Tongue (tissue), 2 donors: ENCODE measurements around the gene INPP5F. TPM values are rescaled to one million over a fixed set of nuclear protein-coding genes. Genes with fewer than 3 reads are reported as not detected.
"Not testable (repeated sequence)": the region's sequence is repeated elsewhere in the genome, so short reads cannot be mapped to it uniquely, and the experiment has no call there.

Experiments
- DNase-seq: peaks from one replicate; pipeline ENCODE4 v3.0.0-alpha.2; 2015
- total RNA-seq: library from RNA; depleted of rRNA; stranded (reverse); fragments of >200 nt; gene quantifications from one replicate; pipeline ENCODE4 v1.2.3, GENCODE V29; 2014

Gene INPP5F
- total RNA-seq, 1 donor from 2014 or later: 24.6 TPM

DNA sequence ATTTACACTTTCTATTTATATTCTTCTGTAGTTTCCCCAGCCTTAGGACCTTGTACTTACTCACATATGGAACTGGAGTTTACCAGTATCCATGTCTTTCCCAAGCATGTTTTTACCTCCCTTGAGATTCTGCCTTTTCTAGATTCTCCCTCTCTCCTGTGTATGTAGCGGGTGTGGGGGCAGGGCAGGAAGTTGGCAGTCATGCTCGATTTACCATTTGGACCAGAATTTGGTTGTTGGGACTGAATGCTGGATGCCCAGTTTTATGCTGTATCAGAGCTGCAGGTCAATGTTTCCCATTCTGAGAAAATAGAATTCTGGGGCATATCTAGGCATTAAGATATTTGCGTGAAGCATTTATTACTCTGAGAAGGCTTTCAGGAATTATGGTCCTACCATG, 14.2 kb downstream of the INPP5F start:
- no peak for DNase-seq

DNA sequence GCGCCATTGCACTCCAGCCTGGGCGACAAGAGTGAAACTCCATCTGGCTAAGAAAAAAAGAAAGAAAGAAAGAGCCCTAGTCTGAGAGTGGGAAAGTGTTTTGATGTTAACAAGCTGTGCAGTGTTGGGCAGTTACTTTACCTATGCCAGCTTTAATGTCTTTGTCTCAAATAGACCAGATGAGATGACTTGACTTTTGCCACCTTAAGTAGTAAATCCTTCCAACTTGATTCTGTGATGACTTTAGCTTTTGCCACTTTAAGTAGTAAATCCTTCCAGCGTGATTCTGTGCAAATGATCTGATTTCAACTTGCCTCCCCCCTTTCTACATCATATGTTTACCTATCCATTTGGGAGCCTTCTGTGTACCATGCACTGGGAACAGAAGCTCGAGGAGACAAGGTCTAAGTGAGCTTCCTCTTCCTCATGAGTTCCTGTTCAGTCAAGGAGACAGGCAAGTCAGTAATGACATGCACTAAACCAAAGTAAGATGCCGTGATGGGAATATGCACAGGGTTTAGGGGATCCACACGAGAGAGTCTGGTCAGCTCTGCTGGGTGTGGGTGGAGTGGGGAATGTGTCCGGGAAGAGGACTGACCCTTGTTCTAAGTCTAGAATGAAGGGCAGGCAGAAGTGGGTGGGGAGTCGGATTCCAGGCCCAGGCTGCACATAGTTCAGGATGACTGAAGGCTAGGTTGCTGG, 17.2 kb downstream of the INPP5F start:
- peak; percentile 36 for DNase-seq

DNA sequence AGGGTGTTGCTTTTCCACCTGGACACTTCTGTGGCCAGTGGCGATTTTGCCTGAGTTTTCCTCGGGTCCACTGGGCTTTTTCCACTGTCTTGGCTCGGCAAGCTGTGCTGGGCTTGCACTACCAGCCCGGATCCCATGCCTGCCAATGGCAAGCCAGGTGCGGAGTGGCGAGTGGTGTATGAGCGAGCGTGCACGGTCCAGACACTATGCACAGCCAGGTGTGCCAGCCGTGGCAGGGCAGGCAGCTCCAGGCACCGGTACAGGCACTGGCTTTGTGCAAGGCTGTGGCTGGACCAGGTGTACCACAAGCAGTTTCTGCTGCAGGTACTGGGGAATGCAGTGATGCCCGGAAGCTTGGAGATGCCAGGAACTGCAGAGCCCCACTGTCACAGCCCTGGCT, 22.1 kb downstream of the INPP5F start:
- DNase-seq: no peak

DNA sequence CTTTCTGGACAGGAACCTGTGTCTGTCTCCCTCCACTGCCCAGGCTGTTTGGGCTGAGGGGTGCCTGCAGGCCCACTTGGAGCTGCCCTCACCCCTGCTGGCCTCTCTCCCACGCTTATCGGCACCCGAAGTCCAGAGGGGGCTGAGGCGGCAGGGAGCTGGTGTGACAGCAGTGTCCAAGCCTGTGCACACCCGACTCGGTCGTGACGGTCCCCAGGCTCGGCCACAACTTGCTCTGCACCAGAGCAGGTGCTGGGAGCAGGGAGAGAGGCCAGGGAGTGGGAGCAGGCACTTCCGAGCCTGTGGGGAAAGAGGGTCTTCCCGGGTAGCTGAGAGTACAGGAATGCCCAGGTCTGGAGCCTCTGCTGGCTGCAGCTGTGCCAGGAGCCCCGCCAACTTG, 23.0 kb downstream of the INPP5F start:
- DNase-seq: no peak

DNA sequence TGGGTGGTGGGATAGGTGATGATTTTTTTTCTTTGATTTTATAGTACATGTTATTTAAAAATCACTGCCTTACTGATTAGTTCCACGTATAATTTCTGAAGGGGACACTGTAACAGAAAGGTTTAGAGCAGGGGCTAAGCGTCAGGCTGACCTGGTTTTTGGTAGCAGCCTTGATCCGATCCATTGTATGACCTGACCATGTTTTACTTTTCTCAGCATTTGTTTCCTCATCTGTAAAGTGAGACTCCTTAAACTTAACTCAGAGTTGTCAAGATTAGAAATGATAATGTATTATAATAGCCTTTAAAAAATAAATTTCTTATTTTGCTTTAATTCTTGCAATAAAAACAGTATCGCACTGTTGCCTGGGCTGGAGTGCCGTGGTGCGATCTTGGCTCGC, 23.6 kb downstream of the INPP5F start:
- DNase-seq: no peak

DNA sequence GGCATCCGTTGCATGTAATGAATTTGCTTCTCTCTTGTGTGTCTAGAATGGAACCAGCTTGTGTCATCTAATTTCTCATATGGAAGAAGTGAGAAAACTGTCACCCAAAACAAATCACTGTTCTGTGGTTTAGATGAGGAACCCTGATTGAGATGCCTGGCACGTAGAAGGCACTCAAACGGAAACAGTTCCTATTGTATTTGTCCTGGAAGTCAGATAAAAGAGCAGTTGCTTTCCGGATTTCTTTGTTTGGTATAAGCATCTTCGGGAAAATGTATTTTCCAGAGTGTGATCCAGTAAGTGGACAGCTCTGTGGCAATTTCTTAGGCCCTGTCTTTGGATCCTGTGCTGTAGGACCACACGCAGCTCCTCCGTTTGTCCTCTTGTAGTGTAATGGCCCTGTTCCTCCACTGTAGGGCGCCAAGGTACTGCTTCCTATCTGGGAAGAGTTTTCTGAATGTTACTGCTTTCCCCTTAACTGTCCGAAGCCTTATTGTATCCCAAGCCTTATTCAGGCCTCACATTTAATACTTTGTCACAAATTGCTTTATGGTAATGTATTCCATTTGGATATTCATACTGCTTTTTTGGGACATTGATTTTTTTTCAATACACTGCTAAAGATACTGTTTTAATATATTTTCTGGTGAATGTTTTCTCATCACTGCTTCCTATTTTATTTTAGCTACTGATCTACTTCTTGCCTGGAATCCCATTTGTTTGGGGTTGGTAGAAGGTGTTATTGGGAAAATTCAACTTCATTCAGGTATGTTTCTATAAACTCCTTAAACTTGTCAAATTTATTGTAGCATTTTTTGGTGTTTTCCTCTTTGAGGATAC, 24.8 kb downstream of the INPP5F start:
- peak; percentile 86 for DNase-seq

DNA sequence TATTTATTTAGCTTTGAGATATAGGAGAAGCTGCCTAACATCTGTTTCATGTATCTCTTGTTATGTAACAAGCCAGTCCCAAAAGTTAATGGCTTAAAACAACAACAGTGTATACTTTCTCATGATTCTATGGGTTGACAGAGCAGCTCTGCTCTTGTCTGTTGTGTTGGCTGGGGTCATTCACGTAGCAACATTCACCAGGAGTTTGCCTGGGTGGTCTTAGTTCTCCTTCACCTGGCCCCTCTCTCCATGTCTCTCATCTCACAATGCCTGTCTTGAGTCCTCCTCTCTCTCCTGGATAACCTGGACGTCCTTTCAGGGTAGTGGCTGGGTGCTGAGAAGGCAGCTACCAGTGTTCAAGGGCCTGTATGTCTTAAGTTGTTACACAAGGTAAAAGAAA, 27.5 kb downstream of the INPP5F start:
- DNase-seq: no peak

DNA sequence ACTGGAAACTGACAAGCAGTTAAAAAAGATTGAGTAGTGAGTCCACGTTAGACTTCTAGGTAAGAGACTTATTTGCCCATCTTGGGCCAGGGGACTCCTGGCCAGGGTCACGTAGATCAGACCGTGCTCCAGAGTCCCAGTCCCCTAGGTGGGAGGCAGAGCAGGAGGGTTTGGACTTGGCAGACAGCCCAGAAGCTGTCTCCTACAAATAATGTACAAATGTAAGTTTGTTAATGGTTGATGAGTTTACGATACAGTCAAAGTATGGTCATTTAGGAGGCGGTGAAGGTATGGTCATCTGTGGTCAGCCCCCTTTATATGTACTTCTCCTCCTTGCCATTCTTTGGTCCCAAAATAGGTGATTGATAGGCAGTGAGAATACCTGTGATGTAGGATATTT, 28.2 kb downstream of the INPP5F start:
- DNase-seq: no peak

DNA sequence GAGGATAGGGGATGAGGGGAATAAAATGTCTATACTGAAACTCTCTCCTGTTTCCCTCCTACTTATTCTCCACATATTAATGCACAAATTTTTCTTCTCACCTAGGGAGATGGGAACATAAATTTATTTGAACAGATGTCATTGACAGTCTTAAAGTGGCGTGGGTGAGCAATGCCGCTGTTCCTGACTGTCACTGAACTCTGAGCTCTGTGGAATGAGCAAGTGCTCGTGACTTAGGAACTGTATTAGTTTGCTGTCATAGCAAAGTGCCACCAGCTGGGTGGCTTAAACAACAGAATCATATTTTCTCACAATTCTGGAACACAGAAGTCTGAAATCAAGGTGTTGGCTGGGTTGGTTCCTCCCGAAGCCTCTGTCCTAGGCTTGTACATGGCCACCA, 29.1 kb downstream of the INPP5F start:
- peak; percentile 16 for DNase-seq

DNA sequence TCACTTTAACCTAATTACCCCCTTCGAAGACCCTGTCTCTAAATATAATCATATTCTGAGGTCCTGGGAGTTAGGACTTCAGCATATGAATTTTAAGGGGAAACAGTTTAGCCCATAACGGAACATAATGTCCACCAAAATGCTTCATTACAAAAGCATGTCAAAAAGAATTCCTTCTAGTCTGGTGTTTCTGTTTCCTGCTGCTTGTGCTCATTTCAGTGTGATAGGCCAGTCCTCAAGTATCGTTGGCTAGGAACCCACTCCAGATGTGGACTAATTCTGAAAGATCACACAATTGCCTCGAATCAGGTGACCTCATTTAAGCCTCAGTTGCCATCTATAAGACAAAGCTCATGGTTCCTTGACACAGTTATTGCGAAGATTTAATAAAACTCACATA, 29.6 kb downstream of the INPP5F start:
- no peak for DNase-seq

DNA sequence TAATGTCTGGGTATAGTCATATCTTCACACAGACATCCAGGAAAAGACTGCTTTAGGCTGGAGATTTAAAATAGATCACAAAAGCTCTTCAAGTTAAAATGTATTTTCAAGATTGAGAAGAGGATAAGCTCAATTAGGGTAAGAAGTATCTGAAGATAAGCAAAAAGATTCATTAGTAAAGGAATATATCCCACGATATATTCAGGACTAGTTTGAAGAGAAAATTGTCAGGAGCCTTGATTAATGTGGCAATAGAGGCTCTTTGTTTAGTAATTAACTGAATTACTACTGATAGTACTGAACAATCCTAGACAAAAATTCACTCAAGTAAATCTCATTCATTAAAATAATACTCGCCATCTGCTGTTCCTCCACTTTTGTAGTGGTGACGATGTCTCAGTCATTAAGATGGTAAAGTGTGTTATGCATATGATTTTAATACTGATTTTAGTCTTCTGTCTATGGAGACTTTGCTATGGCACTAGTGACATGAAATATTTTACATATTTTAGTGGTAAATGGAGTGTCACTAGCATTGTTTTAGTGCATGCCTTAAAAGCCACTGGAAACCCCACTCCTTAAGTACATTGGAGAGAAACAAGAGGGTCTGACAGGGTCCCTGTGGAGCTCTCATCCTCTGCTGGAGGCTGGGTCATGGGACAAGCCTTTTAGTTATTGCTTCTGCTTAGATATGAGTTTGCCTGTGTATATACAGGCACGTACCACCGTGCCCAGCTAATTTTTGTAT, 32.8 kb downstream of the INPP5F start:
- no peak for DNase-seq

DNA sequence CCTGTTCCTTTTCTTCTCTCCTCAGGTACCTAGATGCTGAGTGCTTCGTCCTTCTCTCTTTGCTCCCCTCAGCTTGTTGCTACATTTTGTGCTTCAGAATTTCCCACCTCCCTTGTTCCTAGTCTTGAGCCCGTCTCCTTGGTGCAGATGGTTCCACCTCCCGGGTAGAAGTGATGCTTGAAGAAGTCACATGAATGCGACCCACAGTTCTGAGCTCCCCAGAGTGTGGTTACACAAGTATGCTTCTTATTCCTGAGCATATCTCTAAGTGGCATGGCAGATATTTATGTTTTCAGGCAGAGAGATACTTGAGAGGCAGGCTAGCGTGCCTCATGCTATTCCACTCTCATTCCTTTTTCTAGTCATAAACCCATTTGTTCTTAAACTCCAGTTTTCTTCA, 34.0 kb downstream of the INPP5F start:
- DNase-seq: no peak

DNA sequence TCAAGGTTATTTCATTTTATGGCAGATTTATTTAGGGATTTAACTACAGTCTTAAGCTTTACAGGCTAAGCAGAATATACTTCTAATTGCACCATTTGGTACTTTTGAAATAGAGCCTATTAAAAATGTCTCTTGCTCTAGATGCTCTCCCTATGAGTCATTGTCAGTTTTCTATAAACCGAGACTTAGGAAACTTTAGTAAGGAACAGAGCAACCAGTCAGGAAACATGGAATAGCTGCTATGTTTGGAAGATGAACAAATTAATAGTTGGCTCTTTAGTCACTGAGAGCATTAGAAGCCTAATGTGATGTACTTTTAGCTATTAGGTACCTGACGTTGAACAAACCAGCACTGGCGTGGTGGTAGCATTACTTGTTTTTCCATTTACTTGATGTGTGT, 35.3 kb downstream of the INPP5F start:
- DNase-seq: no peak

DNA sequence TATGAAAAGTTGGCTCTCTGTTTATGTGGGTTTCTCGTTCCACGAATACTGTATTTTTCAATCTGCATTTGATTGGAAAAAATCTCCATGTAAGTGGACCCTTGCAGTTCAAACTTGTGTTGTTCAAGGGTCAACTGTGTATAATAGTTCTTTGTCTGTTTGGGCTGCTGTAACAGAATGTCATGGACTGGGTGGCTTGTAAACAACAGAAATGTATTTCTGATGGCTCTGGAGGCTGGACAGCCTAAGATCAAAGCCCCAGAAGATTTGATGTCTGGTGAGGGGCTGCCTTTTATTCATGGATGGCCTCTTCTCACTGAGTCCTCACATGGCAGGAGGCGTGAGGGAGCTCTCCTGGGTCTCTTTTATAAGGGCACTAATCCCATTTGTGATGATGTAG, 36.2 kb downstream of the INPP5F start:
- DNase-seq: no peak

DNA sequence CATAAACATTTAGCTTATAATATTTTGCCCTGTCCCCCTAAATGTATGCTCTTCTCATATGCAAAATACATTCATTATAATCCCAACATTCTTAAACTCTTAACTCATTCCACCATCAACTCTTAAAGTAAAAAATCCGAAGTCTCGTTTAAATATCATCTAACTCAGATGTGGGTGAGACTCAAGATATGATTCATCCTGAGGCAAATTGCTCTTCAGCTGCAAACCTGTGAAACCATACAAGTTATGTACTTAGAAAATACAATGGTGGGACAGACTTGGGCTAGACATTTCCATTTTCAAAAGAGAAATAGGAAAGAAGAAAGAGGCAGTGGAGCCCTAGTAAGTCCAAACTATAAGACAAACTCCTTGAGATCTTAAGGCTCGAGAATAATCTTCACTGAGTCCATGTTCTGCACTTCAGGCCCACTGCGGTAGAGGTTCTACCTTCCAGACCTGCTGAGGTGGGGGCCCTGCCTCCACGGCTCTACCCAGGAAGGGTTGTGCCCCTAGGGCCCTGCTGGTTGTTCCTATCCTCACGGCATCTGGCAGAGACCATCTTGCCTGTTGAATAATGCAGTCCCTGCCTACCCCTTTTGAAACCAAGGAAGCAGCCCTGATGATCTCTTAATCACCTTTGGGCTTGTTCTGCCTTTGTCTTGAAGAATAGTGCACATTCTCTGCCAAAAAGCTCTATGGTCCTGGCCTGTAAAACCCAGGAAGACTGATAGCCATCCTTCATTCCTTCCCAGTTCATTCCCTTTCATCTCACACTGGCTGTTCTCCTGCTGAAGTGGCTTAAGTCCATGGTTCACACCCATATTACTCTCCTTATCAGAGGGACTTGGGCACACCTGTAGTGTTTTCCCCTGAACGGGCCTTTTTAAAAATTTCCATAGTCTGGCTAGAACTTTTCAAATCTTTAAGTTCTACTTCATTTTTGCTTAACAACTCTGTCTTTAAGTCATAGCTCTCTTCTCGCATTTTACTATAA, 37.3 kb downstream of the INPP5F start:
- DNase-seq: no peak

DNA sequence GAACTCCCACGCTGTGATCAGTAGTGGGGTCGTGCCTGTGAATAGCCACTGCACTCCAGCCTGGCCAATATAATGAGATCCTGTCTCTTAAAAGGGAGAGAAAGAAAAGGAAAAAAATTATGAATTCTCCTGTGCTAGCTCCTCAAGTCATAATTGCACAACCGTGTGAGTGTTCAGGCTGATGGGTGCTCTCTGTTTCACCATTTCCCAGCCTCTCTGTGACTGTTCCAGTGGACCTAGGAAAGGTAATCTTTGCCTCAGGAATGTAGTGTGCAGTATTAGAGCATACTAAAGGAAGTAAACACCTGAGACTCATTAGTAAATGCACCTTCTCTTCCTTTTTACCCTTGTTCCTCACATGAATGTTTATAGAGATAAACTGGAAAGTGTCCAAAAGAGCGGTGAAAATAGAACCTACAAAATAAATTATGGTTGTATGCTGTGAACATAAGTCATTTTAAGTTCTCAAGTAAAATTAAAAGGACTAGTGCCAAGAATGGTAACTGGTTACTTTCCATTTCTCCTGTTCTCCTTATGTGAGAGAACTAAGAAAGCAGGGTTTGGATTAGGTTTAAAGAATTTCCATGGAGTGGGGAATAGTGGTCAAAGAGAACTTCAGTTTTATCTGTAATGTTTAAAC, 42.7 kb downstream of the INPP5F start:
- DNase-seq: no peak

DNA sequence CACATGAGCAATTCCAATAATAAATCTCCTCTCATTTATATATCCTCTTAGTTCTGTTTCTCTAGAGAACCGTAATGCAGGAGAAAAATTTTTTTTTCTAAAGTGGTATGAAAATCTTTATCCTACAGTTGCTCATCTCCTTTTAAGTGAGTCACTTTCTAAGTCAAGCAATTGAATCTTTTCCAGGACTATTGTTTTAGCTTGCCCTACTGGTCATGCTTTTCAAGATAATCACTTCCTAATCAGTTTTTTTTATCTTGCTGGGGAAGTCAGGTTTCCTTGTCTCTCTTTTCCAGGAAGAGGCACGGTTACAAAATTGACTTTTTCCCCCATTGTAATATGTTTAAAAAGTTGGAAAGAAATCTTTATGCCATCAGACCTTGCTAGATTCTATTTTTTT, 44.0 kb downstream of the INPP5F start:
- DNase-seq: no peak

DNA sequence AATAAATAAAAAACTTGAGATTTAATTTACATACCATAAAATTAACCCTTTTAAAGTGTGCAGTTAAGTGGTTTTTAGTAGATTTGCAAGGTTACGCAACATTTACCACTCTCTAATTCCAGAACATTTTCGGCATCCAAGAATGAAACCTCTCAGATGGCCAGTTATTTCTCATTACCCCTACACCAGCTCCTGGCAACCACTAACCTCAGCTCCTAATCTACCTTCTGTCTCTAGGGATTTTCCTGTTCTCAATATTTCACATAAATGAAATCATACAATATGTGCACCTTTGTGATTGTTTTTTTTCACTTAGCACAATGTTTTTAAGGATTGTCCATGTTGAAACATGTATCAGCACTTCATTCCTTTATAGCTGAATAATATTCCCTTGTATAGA, 45.1 kb downstream of the INPP5F start:
- DNase-seq: no peak

DNA sequence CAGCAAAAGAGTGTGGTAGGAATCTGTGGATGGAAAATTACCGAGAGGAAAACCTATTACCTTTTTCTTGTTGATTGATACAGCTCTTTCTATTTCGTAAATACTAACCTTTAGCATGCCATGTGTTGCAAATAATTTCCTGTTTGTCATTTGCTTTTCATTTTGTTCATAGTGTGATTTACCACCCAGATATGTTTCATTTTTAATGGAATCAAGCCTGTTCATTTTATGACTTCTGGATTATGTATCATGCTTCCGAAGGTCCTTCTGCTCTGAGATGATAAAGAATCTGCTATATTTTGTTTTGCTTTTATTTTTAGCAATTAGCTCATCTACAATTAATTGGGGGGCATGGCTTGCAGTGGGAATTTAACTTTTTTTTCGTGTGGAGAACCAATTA, 46.5 kb downstream of the INPP5F start:
- DNase-seq: no peak

DNA sequence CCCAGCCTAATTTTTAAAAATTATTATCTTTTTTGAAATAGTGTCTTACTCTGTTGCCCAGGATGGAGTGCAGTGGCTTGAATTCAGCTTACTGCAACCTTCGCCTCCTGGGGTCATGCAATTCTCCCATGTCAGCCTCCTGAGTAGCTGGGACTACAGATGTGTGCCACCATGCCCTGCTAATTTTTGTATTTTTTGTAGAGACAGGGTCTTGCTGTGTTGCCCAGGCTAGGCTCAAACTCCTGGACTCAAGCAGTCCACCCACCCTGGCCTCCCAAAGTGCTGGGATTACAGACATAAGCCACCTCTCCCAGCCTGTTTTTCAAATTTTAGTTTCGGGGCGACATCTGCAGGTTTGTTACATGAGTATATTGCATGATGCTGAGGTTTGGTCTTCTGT, 47.2 kb downstream of the INPP5F start:
- not testable (repeated sequence) for DNase-seq

DNA sequence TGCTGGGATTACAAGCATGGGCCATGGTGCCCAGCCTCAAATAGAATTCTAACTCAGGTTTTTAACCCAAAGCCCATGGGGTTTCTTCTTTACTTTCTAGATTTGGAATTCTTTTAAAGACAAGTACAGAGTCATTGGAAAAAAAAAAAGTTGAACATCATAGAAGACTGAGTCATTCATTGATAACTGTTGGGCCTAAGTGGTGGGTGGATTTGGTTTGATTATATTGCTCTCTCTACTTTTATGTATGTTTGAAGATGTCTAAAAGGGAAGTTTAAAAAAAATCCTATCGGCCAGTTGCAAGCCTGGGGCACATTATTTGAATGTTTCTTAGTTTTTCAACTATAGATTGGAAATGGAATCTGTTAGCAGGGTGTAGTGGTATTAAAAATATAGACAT, 49.7 kb downstream of the INPP5F start:
- DNase-seq: no peak
